ENCODE measurements around the gene ZBTB20.

The ZBTB20 gene

GRCh38 chr3:114284644-114285043 lies 862.4 kb downstream of the ZBTB20 start:
- DNase-seq (ENCODE audit: low read depth): no peak

All from stimulated activated CD8-positive, alpha-beta memory T cell treated with anti-CD3 and anti-CD28 coated beads, Interleukin-12 subunit alpha, Interleukin-12 subunit beta, amount 100 ng/mL, for 4 hours (primary cell).